Upper lobe of left lung (tissue), 6 donors: ENCODE results near the gene CEP135. TPM values are rescaled to one million over a fixed set of nuclear protein-coding genes. Genes with fewer than 3 reads are reported as not detected.

Source experiments
- ATAC-seq, 2 donors: fragments of 200-7000 bp; cut with Tn5 transposase; one replicate each; pipeline ENCODE4 v1.9.1; 2022; ENCODE audit warnings: mild to moderate bottlenecking in 2 of 2, moderate library complexity in 2 of 2; ENCODE audit not compliant: low FRiP score in 2 of 2
- DNase-seq, 2 donors: peaks; one replicate each; pipeline ENCODE4 v3.0.0-alpha.2; 2019 to 2020
- H3K27ac ChIP-seq, 4 donors: fragments of 200-600 bp; sonication (generic); one replicate each; pipeline ENCODE4 v1.5.1; 2016 to 2019
- H3K27me3 ChIP-seq, 4 donors: fragments of 200-600 bp; sonication (generic); one replicate each; pipeline ENCODE4 v1.5.1; 2017 to 2019
- H3K36me3 ChIP-seq, 4 donors: fragments of 200-600 bp; sonication (generic); one replicate each; pipeline ENCODE4 v1.5.1; 2016 to 2019
- H3K4me1 ChIP-seq, 4 donors: fragments of 200-600 bp; sonication (generic); one replicate each; pipeline ENCODE4 v1.5.1; 2018 to 2019
- H3K4me3 ChIP-seq, 4 donors: fragments of 200-600 bp; sonication (generic); one replicate each; pipeline ENCODE4 v1.5.1; 2017 to 2019; ENCODE audit warnings: mild to moderate bottlenecking in 2 of 4, moderate library complexity in 1 of 4
- H3K9me3 ChIP-seq, 4 donors: fragments of 200-600 bp; sonication (generic); one replicate each; pipeline ENCODE4 v1.5.1; 2018 to 2019
- CTCF ChIP-seq, 6 experiments: fragments of 450-650 bp in 4 of 6; fragments of 200-600 bp in 2 of 6; sonication (generic) in 2 of 6; IDR thresholded peaks; one replicate each; pipeline ENCODE4 v1.5.1; 2016 to 2019; ENCODE audit warnings: antibody characterized with exemption in 6 of 6
- EP300 ChIP-seq, 4 donors: sonication (generic); formaldehyde crosslinking; IDR thresholded peaks; one replicate each; pipeline ENCODE4 v1.5.1; 2017; ENCODE audit warnings: antibody characterized with exemption in 4 of 4, control low read depth in 2 of 4
- POLR2A ChIP-seq, 4 donors: fragments of 450-650 bp; IDR thresholded peaks; one replicate each; pipeline ENCODE4 v1.5.1; 2016 to 2017; ENCODE audit warnings: antibody characterized with exemption in 4 of 4, mild to moderate bottlenecking in 2 of 4
- POLR2AphosphoS5 ChIP-seq, 2 donors: sonication (generic); formaldehyde crosslinking; IDR thresholded peaks; one replicate each; pipeline ENCODE4 v1.5.1; 2017; ENCODE audit warnings: antibody characterized with exemption in 2 of 2
- WGBS, 2 donors: methylation state at CpG; one replicate each; pipeline ENCODE4 v1.1.5; 2017 to 2018; 5-methylcytosine and 5-hydroxymethylcytosine counted together
- total RNA-seq, 6 donors: library from RNA; depleted of rRNA in 4 of 6; stranded (reverse); fragments of >200 nt in 4 of 6; gene quantifications; one replicate each; pipeline versions ENCODE4 v1.1.0 to v1.2.1, GENCODE V29; 2016 to 2021
- donor health status: DM: no; HTN: no; CAD: no; lungs with moderate emphysema.
- donor health status: DM: no; HTN: yes; CAD: no; lungs with severe emphysema.

The CEP135 gene
- total RNA-seq, 6 donors from 2014 or later = 4.7 to 14.1 (median 8.4) TPM

DNA sequence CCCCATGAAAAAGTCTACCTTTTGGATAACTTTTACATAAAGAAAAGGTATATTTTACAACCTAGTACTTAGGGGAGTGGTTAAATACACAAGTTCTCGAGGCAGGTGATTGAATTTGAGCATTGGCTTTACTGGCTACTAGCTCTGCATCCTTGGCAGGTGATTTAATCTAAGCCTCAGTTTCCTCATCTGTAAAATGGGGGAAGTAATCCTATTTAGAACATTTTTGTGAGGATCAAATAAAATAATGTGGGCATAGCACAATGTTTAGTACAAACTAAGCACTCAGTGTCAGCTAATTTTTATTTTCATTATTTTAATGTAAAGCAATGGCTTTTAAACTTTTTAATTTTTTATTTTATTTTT lies 102.9 kb downstream of the CEP135 start:
- WGBS, 2 donors = 87 to 100% methylated on average over 1 of the region's 1 CpG
- peaks cover 12 to 20% (median 13%) of the 10 kb centered on the region in 4 donors for H3K4me1 ChIP-seq
- no peak for ATAC-seq
- no peak for TF ChIP-seq CTCF (IDR thresholded peaks at IDR 0.05)
- TF ChIP-seq EP300 (IDR thresholded peaks at IDR 0.05) = no peak
- no peak for TF ChIP-seq POLR2A (IDR thresholded peaks at IDR 0.05)
- TF ChIP-seq POLR2AphosphoS5 (IDR thresholded peaks at IDR 0.05) = no peak
- H3K36me3 ChIP-seq = no peaks in the 10 kb centered on the region
- H3K27me3 ChIP-seq = peaks cover 0 to 15% (median 5%) of the 10 kb centered on the region in 4 donors
- no peak overlapping the region for H3K4me3 ChIP-seq
- no peaks in the 10 kb centered on the region for H3K9me3 ChIP-seq
- DNase-seq = no peak
- no peak overlapping the region for H3K27ac ChIP-seq

DNA sequence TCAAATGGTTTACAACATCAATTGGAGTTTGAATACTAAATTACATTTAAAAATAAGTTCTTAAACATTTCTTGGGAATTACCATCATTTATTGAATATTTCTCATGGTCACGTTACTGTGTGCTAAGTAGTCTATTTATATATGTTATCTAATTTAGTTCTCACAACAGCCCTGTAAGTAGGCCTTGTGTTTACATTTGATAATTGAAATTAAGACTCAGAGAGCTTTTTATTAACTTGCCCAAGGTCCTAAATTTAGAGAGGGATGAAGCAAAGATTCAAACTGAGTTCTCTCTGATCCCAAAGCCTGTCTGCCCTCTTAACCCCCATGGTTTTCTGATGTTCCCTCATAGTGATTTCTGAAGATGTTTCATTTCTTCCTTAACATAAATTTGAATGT lies 103.7 kb downstream of the CEP135 start:
- ATAC-seq = no peak
- Histone ChIP-seq H3K27ac (no peak overlapping the region), H3K27me3 (peaks cover 0 to 15% (median 5%) of the 10 kb centered on the region in 4 donors), H3K4me3 (no peak overlapping the region), H3K36me3 (no peaks in the 10 kb centered on the region), H3K4me1 (peaks cover 12 to 20% (median 13%) of the 10 kb centered on the region in 4 donors), H3K9me3 (no peaks in the 10 kb centered on the region)
- WGBS, 2 donors = 82 to 85% methylated on average over 1 of the region's 1 CpG
- DNase-seq = no peak
- TF ChIP-seq CTCF (IDR thresholded peaks at IDR 0.05) (no peak), EP300 (IDR thresholded peaks at IDR 0.05) (no peak), POLR2AphosphoS5 (IDR thresholded peaks at IDR 0.05) (no peak), POLR2A (IDR thresholded peaks at IDR 0.05) (no peak)

DNA sequence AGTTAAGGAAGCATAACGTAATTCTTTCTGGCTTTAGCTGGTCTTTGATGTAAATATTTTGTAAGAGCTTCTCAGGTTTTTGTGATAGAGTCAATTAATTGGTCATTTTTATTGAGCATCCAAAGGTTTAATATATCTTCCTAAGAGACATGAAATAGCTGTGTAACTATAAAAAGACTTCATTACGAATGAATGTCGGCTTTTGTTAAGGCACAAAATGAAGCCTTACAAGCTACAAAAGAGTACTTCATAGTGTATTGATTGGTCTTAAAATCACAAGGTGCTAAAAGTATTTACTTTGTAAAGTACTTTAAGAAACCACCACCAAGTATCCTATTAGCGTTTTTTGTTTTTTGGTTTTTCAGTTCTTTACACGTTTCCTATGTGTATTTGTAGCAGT lies 104.2 kb downstream of the CEP135 start:
- no peaks in the 10 kb centered on the region for H3K36me3 ChIP-seq
- no peak overlapping the region for H3K27ac ChIP-seq
- TF ChIP-seq EP300 (IDR thresholded peaks at IDR 0.05) (no peak), POLR2AphosphoS5 (IDR thresholded peaks at IDR 0.05) (no peak), POLR2A (IDR thresholded peaks at IDR 0.05) (no peak), CTCF (IDR thresholded peaks at IDR 0.05) (no peak)
- DNase-seq (no peak), ATAC-seq (no peak)
- no peak overlapping the region for H3K4me3 ChIP-seq
- 82 to 88% methylated on average over 5 of the region's 5 CpGs for WGBS, 2 donors
- peaks cover 12 to 20% (median 13%) of the 10 kb centered on the region in 4 donors for H3K4me1 ChIP-seq
- H3K27me3 ChIP-seq = peaks cover 0 to 15% (median 5%) of the 10 kb centered on the region in 4 donors
- no peaks in the 10 kb centered on the region for H3K9me3 ChIP-seq

- no peak overlapping the region for H3K4me3 ChIP-seq
- 57 to 63% methylated on average over 8 of the region's 8 CpGs for WGBS, 2 donors
- DNase-seq (no peak), ATAC-seq (no peak)
- H3K27me3 ChIP-seq = peaks cover 0 to 4% (median 2%) of the 10 kb centered on the region in 4 donors
- no peaks in the 10 kb centered on the region for H3K36me3 ChIP-seq
- no peaks in the 10 kb centered on the region for H3K4me1 ChIP-seq
- no peak for TF ChIP-seq POLR2A (IDR thresholded peaks at IDR 0.05)
- no peak for TF ChIP-seq CTCF (IDR thresholded peaks at IDR 0.05)
- TF ChIP-seq EP300 (IDR thresholded peaks at IDR 0.05) = no peak
- no peak for TF ChIP-seq POLR2AphosphoS5 (IDR thresholded peaks at IDR 0.05)
- H3K9me3 ChIP-seq = no peaks in the 10 kb centered on the region
- H3K27ac ChIP-seq = no peak overlapping the region
These were observed 106.6 kb downstream of the CEP135 start for GRCh38 chr4:56055027-56055977.
